HG02610 (cell line): ENCODE results near the gene NXPE3.

Experiments
- ATAC-seq: cut with Tn5 transposase; IDR thresholded peaks from one replicate; pipeline ENCODE4 v1.9.1; 2021; ENCODE audit warnings: mild to moderate bottlenecking, moderate library complexity; ENCODE audit not compliant: unreplicated experiment

The NXPE3 gene

GRCh38 chr3:101802179-101802578 is 23.2 kb downstream of the NXPE3 start:
- no peak for ATAC-seq

DNA sequence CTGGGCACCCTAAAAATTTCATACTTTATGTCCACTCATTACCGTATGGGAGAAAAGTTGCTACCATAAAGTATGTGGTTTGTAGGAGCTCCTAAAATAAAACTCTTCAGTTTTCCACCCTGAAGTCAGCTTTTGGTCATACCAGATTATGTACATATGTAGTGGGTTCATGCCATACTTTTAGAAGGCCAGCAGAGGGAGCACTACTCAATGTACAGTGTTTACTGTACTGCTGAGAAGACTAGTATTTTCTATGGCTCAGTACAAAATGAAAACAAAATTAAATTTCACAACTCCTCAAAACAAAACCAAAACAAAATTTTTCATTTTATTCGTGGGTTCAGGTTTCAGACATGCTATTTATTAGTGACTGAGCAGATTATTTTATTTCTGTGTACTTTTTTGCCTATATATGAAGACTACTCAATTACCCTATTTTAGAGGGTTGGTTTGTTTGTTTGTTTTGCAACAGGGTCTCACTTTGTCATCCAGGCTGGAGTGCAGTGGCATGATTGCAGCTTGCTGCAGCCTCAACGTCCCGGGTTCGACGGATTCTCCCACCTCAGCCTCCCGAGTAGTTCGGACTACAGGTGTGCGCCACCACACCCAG is 24.3 kb downstream of the NXPE3 start:
- peak; percentile 91 for ATAC-seq

DNA sequence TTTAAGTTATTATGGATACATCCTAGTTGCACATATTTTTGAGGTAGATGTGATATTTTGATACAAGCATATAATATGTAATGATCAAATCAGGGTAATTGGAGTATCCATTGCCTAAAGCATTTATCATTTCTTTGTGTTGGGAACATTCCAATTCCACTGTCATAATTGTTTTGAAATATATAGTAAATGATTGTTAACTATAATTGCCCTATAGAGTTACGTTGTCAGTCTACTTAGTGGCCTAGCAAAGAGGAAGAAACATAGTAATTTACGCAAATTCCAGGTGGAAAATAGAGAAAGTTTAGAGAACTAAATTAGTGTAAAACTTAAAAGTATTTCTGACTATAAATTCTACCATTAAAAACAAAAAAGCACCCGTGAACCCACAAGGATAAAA is 24.9 kb downstream of the NXPE3 start:
- ATAC-seq = no peak

- ATAC-seq = no peak
Observed at GRCh38 chr3:101806491-101806890, 27.5 kb downstream of the NXPE3 start.

DNA sequence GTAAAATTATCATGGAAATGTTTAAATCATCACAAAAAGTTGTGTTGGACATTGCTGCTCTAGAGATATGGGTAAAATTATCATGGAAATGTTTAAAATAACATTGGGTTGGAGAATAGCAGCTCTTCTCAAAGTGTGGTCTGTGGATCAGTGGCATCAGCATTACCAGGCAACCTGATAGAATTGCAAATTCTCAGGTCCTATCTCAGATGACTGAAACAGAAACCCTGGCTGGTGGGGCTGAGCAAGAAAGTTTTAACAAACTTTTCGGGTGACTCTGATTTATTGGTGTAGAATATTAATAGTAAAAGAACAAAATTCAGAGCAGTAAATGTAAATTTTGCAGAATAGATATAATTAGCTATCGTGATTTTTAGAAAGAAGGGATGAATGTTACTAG is 28.9 kb downstream of the NXPE3 start:
- peak; percentile 74 for ATAC-seq

- ATAC-seq = no peak
Observed at GRCh38 chr3:101809178-101810021, 30.4 kb downstream of the NXPE3 start.

DNA sequence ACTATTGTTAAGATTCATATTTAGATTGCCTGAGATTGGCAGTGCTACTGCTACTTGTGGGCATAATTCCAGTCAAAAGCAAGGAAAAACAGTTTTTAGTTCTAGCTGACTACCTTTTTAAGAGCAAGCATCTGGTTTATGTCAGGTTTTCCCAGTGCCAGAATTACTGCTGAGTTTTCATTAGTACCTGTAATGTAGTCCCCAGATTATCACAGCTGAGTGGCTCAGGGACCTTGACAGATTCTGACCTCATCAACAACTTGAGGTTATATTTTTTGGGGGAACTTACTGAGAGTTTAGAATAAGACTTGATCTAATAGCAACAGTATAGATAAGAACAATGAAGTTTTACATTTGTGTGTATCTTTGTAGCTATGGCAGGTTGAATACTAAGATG is 31.0 kb downstream of the NXPE3 start:
- ATAC-seq = no peak

GRCh38 chr3:101811875-101812274 is 32.9 kb downstream of the NXPE3 start:
- no peak for ATAC-seq

GRCh38 chr3:101812895-101813294 is 33.9 kb downstream of the NXPE3 start:
- no peak for ATAC-seq

DNA sequence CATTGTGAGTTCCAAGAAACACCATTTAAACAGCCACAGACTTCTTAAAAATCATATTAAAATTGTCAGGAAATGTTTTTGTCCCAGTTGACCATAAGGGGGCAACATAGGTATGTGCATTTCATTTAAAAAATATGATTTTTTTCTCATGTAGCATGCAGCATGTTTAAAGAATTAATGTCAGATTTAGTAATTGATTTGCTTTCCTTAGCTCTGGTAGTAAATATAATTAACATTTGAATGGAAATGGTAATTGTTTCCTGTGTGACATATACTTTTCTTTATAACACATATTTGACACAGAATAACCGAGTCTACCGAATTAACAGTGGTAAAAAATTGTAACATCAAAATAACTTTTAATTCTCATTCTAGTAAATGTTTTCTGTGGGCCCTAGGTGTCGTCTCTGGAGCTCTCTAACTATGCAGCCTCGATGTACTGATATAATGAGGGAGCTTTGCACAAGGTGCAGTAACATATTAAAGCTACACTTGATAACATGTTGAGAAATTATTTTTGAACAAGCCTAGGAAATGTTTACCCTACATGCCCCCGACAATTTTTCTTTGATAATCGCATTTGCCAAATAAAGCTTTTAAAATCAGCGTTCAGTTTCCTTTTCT is 34.9 kb downstream of the NXPE3 start:
- no peak for ATAC-seq

DNA sequence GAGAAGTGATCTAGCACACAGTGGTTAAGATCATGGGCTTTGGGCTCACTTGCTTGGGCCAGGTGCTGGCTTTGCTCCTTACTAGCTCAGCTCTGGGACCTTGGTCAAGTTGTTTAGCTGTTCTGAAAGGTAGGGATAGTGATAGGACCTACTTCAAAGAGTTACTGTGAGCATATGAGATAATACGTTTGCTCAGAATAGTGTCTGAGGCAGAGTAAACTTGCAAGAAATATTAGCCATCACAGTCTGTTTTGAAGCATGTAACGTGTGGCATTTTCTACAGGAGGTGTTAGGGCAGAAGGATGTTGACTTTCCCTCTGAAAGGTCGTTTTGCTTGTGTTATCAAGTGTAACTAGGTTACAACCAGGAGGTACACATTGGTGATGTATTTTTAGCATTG is 35.8 kb downstream of the NXPE3 start:
- peak; percentile 36 for ATAC-seq

- no peak for ATAC-seq
Observed at GRCh38 chr3:101816215-101817149, 37.5 kb downstream of the NXPE3 start.

- ATAC-seq = no peak
Observed at GRCh38 chr3:101817992-101818391, 39.0 kb downstream of the NXPE3 start.

DNA sequence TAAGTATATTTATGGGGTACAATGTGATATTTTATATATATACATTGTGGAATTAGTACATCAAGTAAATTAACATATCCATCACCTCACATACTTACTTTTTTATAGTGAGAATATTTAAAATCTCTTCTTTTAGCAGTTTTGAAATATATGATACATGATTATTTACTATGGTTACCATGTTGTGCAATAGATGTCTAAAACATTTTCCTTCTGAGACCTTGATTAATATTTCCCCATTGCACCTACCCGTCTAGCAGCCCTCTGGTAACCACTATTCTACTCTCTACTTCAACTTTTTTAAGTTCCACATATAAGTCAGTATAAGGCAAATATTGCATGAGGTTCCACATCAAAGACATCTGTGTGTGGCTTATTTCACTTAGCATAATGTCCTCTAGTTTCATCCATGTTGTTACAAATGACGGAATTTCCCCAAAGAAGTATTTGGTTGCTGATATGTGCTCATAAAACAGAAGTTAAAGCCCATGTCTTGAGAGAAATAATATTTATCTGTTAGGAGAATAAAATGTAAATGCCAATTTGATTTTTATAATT is 40.7 kb downstream of the NXPE3 start:
- ATAC-seq = peak; percentile 88

DNA sequence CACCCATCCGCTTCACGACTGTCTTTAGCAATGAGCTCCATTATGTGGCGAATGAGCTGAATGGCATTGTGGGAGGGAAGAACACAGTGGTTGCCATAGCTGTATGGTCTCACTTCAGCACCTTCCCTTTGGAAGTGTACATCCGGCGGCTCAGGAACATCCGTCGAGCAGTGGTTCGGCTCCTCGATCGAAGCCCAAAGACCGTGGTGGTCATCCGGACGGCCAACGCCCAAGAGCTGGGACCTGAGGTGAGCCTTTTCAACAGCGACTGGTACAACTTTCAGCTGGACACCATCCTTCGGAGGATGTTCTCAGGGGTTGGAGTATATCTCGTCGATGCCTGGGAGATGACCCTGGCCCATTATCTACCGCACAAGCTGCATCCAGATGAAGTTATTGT is 42.5 kb downstream of the NXPE3 start:
- no peak for ATAC-seq

DNA sequence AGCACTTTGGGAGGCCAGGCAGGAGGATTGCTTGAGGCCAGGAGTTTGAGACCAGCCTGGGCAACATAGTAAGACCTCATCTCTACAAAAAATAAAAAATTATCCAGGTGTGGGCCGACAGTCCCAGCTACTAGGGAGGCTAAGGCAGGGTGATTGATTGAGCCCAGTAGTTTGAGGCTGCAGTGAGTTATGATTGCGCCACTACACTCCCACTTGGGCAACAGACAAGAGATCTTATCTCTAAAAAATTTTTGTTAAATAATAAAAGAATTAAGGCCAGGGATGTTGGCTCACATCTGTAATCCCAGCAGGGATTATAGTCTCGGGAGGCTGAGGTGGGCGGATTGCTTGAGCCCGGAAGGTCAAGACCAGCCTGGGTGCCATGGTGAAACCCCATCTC is 44.5 kb downstream of the NXPE3 start:
- ATAC-seq = no peak

DNA sequence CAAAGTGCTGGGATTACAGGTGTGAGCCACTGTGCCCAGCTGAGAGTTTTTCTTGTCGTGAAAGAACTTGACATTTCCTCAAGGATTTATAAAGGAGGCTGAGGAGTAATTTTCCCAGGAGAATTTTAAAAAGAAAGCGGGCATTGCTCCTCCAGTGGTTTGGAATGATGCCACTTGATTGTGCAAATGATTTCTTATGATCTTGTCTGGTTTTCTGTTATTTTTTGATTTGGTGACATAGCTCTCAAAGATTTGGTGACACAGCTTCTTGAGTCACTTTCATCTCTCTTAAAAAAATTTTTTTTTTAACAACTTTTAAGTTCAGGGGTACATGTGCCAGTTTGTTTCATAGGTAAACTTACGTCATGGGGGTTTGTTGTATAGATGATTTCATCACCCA is 45.7 kb downstream of the NXPE3 start:
- ATAC-seq = no peak

DNA sequence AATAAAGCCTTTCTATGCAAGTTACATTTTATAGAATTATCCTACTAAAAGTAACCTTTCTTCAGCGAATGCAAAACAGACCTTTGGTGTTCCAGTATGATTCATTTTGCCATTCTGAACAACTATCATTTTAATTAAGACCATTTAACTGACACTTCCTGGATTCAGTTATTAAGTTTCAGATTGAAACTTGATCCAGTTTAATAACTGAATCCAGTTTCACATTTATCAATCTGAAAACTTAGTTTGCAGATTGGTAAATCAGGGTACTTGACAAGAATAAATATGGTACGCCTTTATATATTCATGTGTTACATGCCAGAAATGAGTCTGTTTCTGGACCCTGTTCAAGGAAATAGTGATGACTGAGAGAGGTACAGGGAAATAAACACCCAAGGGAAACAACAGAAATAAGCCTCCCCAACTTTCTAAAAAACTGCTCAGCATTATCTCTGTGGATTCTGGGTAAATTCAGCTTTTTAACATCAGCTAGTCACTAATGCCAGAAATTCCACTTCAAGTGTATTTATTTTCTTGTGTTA is 47.0 kb downstream of the NXPE3 start:
- ATAC-seq = peak; percentile 19

GRCh38 chr3:101827211-101828174 is 48.5 kb downstream of the NXPE3 start:
- peak; percentile 81 for ATAC-seq
